ENCODE measurements around the gene MADCAM1.

Gene MADCAM1

DNA sequence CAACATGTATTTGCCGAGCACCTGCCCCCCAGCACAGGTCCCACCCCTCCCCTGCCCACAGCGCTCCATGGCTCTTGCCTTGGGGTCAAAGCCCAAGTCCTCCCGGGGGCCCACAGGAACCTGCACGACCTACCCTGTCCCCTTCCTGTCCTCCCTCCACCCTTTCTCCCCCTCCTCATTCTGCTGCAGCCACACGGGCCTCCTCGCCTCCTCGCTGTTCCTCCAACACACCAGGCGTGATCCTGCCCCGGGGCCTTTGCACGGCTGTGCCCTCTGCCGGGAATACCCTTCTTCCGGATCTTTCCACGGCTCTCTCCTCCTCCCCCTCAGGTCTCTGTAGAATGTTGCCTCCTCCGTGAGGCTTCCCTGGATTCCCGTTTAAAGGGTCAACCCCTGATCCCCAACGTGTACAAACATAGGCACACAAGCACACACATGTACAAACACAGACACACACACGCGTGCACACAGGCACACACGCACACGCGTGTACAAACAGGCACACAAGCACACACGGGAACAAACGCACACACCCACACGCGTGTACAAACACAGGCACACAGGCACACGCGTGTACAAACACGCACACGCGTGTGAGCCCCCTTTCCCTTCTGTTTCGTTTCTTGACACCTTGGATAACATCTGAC lies 2.8 kb downstream of the MADCAM1 start:
- no peaks in the 10 kb centered on the region for H3K9me3 Mint-ChIP-seq
- H3K36me3 Mint-ChIP-seq = peaks cover 3% of the 10 kb centered on the region
- peaks cover 20% of the 10 kb centered on the region for H3K27me3 Mint-ChIP-seq
- peaks cover 10% of the 10 kb centered on the region for H3K4me1 Mint-ChIP-seq
- H3K27ac Mint-ChIP-seq = no peak overlapping the region
- DNase-seq (ENCODE audit: low spot score in 2 of 2) (no peak), ATAC-seq (ENCODE audit: low read depth) (no peak)
- H3K4me3 Mint-ChIP-seq = peak overlapping the region; percentile 25

DNA sequence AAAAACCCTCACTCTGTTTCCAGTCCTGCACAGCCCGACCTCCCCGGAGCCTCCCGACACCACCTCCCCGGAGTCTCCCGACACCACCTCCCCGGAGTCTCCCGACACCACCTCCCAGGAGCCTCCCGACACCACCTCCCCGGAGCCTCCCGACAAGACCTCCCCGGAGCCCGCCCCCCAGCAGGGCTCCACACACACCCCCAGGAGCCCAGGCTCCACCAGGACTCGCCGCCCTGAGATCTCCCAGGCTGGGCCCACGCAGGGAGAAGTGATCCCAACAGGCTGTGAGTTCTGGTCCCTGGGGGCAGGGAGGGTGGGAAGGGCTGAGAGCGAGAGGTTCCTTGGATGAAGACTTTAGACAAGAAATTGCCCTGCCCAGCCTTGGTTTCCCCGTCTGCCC lies 5.4 kb downstream of the MADCAM1 start:
- H3K27ac Mint-ChIP-seq = no peak overlapping the region
- DNase-seq (ENCODE audit: low spot score in 2 of 2) (no peak), ATAC-seq (ENCODE audit: low read depth) (no peak)
- no peaks in the 10 kb centered on the region for H3K9me3 Mint-ChIP-seq
- peaks cover 14% of the 10 kb centered on the region for H3K27me3 Mint-ChIP-seq
- H3K4me1 Mint-ChIP-seq = peaks cover 10% of the 10 kb centered on the region
- H3K36me3 Mint-ChIP-seq = peaks cover 3% of the 10 kb centered on the region
- H3K4me3 Mint-ChIP-seq = no peak overlapping the region

DNA sequence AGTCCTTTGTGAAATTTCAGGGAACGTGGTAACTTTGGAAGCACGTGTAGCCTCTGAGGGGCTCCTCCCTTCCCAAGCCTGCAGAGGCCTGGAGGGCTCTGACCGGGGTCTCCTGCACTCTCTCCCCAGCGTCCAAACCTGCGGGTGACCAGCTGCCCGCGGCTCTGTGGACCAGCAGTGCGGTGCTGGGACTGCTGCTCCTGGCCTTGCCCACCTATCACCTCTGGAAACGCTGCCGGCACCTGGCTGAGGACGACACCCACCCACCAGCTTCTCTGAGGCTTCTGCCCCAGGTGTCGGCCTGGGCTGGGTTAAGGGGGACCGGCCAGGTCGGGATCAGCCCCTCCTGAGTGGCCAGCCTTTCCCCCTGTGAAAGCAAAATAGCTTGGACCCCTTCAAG lies 8.3 kb downstream of the MADCAM1 start:
- ATAC-seq (ENCODE audit: low read depth) = no peak
- Mint-ChIP-seq H3K4me1 (peaks cover 5% of the 10 kb centered on the region), H3K9me3 (no peaks in the 10 kb centered on the region), H3K27ac (no peak overlapping the region), H3K4me3 (no peak overlapping the region), H3K27me3 (peaks cover 1% of the 10 kb centered on the region), H3K36me3 (no peaks in the 10 kb centered on the region)
- DNase-seq (ENCODE audit: low spot score in 2 of 2) = no peak

DNA sequence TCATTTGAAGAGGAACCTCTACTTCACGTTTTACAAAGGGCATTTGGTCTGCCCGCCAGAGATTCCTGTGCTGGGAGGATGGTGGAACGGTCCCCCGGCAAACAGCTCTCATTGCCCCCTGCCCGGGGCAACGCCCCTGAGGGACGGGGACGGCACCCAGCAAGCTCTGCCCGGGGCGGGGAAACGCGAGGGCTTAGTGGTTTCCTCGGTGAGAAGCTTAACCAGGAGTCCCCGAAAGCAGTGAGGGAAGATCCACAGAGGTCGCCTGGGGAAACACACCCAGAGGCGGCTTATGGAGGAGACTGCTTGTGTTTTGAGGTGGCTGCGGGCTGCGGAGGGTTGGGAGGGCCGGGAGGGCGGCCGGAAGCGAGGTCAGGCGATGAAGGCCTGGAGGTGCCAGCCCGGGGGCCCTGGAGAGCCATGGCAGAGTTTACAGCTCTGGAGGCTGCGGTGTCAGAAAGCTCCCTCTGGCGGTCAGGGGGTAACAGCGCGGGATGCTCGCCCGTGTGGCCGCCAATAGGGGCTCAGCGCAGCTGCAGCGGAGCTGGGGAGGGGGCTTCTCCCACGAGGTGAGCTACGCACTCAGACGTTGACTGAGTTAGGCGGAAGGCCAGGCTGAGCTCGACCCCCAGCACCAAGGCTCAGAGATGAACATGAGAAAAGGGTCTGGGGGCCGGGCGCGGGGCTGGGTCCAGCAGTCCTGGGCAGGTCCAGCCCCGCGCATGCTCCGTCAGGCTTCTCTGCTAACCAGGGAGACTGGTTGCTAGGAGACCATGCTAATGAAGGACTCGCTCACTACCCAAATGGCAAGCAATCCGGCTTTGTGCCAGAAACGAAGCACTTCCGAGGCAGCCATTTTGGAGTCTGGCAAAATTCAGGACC lies 10.4 kb downstream of the MADCAM1 start:
- no peaks in the 10 kb centered on the region for H3K36me3 Mint-ChIP-seq
- H3K27me3 Mint-ChIP-seq = no peaks in the 10 kb centered on the region
- ATAC-seq (ENCODE audit: low read depth) (peak; percentile 67), DNase-seq (ENCODE audit: low spot score in 2 of 2) (peak; percentile 94 to 97)
- peak overlapping the region; percentile 97 for H3K27ac Mint-ChIP-seq
- H3K4me1 Mint-ChIP-seq = peaks cover 16% of the 10 kb centered on the region
- peak overlapping the region; percentile 99 for H3K4me3 Mint-ChIP-seq
- H3K9me3 Mint-ChIP-seq = no peaks in the 10 kb centered on the region

DNA sequence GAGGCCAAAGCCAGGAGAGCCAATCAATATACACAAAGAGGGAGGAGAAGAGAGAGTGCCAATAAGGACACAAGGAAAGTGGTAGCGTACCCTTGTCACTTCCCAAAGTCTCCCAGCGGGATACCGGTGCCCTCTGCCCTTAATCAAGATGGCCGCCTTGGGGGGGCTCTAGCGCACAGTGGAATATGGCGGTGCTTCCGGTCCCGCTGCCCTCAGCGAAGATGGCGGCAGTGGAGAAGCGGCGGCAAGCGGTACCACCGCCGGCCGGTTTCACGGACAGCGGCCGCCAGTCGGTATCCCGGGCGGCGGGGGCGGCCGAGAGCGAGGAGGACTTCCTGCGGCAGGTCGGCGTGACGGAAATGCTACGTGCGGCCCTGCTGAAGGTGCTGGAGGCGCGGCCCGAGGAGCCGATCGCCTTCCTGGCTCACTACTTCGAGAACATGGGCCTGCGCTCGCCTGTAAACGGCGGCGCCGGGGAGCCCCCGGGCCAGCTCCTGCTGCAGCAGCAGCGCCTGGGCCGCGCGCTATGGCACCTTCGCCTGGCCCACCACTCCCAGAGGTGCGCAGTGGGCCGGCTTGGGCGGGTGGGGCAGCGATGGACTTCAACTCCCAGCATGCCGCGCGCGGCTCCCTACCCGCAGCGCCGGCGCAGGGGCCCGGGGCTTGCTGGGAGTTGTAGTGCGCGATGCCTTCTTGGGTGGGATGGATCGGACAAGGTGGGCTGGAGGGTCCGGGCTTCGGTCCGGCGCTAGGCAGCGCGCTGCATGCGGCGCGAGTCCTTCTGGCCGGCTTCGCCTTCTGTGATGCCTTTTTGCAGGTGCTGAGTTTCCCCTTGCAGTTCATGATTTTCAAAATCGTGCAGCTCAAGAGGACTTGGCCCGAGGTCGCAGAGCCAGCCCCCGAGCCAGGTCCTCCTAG lies 11.3 kb downstream of the MADCAM1 start, which contains the start of gene TPGS1:
Gene TPGS1, plus strand, starts transcription at position 212 of the 918 bp plus-strand sequence. Its CDS starts 10 bp downstream, at position 222.
- peak in 1 of 2 donors; percentile 88 for DNase-seq (ENCODE audit: low spot score in 2 of 2)
- H3K4me1 Mint-ChIP-seq = peaks cover 18% of the 10 kb centered on the region
- no peaks in the 10 kb centered on the region for H3K9me3 Mint-ChIP-seq
- peak within 1 kb of the TSS; percentile 97 for H3K27ac Mint-ChIP-seq
- no peaks in the 10 kb centered on the region for H3K36me3 Mint-ChIP-seq
- H3K4me3 Mint-ChIP-seq = peak within 1 kb of the TSS; percentile 99
- no peaks in the 10 kb centered on the region for H3K27me3 Mint-ChIP-seq
- ATAC-seq (ENCODE audit: low read depth) = peak; percentile 61

DNA sequence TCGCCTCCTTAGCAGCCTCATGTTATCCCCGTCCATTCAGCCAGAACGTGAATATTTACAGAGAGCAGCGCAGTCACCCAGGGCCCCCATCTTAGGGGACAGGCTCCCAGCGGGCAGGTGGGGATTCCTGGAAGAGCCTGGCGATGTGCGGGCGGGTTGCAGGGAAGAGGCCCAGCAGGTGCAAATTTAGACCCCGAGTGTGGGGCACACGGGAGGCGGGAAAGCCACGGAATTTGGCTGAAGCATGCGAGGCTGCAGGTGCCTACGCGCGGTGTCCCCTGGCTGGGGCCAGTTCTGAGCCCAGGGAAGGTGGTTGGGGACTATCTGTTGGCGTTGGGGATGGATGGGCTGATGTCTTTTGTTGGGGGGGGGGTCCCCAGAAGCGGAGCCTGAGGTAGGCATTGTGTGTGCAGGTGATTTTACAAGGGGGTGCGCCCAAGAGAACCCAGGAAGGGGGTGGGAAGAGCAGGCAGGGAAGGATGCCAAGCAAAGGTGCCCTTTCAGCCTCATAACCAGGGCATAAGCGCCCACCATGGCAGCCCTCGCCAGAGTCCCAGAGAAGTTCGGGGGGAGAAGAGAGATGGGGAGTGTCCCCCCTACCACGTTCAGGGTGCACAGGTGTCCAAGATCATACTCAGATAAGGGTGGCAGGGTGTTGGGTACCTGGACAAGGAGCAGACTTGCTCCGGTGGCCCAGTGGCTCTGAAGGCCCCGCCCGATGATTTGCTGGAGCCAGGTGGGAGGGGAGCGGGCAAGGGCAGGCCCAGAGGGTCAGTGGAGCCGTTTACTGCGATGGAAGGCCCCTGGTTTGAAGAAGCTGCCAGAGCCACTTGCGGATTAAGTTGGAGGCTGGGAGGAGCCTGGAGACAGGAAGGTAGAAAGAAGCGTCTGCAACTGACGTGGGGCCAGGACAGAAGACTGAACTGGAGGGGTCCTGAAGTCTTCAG lies 12.2 kb downstream of the MADCAM1 start:
- Mint-ChIP-seq H3K4me1 (peaks cover 18% of the 10 kb centered on the region), H3K9me3 (no peaks in the 10 kb centered on the region), H3K27ac (peak overlapping the region; percentile 97), H3K36me3 (no peaks in the 10 kb centered on the region), H3K27me3 (no peaks in the 10 kb centered on the region), H3K4me3 (peak overlapping the region; percentile 99)
- ATAC-seq (ENCODE audit: low read depth) = no peak
- DNase-seq (ENCODE audit: low spot score in 2 of 2) = no peak

DNA sequence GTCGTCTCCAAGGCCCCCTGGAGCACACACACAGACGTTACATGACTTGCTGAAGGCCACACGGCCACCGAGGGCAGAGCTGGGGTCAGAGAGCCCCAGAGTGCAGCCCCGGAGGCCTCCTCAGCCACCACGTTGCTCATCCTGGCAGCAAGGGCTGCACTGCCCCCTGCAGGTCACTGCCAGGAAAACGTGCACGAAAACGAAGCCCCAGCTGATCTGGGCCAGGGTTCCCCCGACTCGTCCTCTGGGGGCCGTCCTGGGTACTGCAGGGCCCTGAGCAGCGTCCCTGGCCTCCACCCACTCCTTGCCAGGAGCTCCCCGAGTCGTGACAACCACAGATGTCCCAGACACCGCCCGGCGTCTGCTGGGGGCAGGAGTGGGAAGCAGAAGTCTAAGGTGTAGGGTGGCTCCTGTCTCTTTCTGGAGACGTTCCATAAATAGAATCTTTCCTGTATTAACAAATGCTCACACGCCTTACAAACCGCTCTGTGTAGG lies 14.4 kb downstream of the MADCAM1 start:
- peak; percentile 88 to 90 for DNase-seq (ENCODE audit: low spot score in 2 of 2)
- peak overlapping the region; percentile 79 for H3K4me3 Mint-ChIP-seq
- H3K36me3 Mint-ChIP-seq = no peaks in the 10 kb centered on the region
- H3K27me3 Mint-ChIP-seq = no peaks in the 10 kb centered on the region
- peak; percentile 29 for ATAC-seq (ENCODE audit: low read depth)
- H3K27ac Mint-ChIP-seq = peak overlapping the region; percentile 89
- H3K4me1 Mint-ChIP-seq = peaks cover 18% of the 10 kb centered on the region
- H3K9me3 Mint-ChIP-seq = no peaks in the 10 kb centered on the region

DNA sequence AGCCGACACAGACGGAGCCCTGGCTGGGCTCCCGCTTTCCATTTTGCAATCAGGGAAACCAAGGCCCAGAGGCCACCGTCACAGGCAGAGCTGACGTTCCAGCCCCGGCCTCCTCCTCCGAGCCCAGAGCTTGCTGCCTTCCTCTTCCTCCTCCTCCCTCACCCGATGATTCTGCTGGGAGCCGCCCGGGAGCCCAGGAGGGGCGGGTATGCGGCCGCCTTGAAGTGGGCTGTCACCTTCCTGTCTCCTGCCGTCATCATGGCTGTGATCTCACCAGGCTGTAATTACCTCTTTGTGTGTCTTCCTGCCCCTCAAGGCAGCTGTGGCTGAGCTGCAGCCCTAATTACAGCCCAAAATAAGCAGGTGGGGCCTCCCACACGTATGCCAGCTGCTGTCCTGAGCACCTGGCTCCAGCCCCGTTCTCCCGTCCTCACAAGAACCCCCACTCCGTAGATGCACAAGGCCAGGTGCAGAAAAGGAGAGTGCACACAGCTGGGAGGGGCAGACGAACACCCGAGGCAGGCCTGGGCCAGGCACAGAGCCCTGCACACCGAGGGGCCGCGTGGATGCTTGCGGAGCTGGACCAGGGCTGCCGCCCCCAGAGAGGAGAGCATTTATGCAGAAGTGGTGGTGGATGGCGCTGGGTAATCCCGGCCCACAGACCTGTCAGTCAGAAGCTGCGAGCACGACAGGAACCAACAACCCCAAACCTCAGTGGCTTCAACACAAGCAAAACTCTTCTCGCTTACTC lies 15.0 kb downstream of the MADCAM1 start:
- Mint-ChIP-seq H3K4me1 (peaks cover 18% of the 10 kb centered on the region), H3K27ac (peak overlapping the region; percentile 89), H3K36me3 (no peaks in the 10 kb centered on the region), H3K4me3 (peak overlapping the region; percentile 79), H3K27me3 (no peaks in the 10 kb centered on the region), H3K9me3 (no peaks in the 10 kb centered on the region)
- DNase-seq (ENCODE audit: low spot score in 2 of 2) = peak in 1 of 2 donors; percentile 62
- peak; percentile 34 for ATAC-seq (ENCODE audit: low read depth)

DNA sequence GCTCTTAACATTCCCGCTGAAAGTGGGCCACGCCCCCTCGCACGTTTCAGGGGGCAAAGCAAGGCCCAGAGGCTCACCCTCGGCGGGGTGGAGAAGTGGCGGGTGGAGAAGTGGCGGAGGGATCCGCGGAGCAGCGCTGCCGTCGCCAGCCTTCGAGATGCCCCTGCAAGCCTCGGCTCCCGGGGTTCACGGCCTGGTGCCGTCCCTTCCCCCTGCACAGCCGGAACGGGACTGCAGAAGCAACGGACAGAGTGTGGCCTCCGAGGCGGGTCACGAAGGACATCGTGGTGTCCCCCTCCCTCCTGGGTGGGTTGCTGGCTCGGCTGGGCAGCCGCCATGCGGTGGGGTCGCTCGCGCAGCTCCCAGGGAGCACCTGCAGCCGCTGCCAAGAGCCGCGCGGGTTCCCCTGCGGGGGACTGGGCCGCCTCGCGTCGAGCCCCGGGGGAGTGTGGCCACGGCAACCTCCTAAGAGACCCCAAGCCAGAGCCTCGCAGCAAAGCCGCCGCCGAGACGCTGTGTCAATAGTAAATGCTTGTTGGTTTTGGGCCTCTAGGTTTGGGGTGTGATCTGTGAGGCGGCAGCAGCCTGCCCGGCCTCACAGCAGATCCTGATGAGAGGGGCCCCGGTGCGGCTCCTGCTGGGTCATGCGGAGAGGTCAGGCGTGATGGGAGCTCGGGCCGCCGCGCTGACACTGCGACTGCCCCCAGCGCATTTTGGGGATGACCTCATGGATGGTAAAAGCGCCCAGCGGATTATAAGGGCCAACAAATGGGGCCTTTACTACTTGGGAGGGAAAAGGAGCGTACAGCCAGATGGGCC lies 16.5 kb downstream of the MADCAM1 start:
- H3K27ac Mint-ChIP-seq = no peak overlapping the region
- H3K9me3 Mint-ChIP-seq = no peaks in the 10 kb centered on the region
- H3K4me1 Mint-ChIP-seq = peaks cover 21% of the 10 kb centered on the region
- ATAC-seq (ENCODE audit: low read depth) (no peak), DNase-seq (ENCODE audit: low spot score in 2 of 2) (no peak)
- no peak overlapping the region for H3K4me3 Mint-ChIP-seq
- H3K36me3 Mint-ChIP-seq = peaks cover 2% of the 10 kb centered on the region
- peaks cover 4% of the 10 kb centered on the region for H3K27me3 Mint-ChIP-seq

DNA sequence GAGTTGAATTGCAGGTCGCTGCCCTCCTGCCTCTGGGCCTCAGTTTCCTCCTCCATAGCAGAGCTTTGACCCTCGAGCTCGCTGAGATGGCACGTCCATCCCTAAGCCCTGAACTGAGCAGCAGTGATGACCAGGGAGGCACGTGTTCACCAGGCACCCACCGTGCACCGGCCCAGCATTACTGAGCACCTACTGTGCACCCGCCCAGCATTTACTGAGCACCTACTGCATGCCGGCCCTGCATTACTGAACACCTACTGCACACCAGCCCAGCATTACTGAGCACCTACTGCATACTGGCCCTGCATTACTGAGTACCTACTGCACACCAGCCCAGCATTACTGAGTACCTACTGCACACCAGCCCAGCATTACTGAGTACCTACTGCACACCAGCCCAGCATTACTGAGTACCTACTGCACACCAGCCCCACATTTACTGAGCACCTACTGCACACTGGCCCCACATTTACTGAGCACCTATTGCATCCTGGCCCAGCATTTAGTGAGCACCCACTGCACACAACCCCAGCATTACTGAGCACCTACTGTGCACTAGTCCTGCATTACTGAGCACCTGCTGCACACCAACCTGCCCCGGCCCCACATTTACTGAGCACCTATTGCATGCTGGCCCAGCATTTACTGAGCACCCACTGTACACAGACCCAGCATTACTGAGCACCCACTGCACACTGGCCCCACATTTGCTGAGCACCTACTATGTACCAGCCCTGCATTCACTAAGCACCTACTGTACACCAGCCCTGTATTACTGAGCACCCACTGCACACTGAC lies 17.3 kb downstream of the MADCAM1 start:
- Mint-ChIP-seq H3K9me3 (no peaks in the 10 kb centered on the region), H3K27ac (no peak overlapping the region), H3K4me1 (peaks cover 17% of the 10 kb centered on the region), H3K4me3 (no peak overlapping the region), H3K27me3 (peaks cover 4% of the 10 kb centered on the region), H3K36me3 (peaks cover 2% of the 10 kb centered on the region)
- DNase-seq (ENCODE audit: low spot score in 2 of 2) (no peak), ATAC-seq (ENCODE audit: low read depth) (no peak)

DNA sequence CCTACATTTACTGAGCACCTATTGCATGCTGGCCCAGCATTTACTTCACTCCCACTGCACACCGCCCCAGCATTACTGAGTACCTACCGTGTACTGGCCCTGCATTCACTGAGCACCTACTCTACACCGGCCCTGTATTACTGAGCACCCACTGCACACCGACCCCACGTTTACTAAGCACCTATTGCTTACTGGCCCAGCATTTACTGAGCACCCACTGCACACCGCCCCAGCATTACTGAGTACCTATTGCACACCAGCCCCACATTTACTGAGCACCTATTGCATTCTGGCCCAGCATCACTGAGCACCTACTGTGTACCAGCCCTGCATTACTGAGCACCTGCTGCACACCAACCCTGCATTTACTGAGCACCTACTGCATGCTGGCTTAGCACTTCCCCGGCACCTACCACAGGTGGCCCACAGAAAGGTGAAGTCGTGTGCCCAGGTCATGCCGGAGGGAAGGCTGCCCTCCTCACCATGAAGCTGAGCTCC lies 17.9 kb downstream of the MADCAM1 start:
- Mint-ChIP-seq H3K9me3 (no peaks in the 10 kb centered on the region), H3K4me1 (peaks cover 15% of the 10 kb centered on the region), H3K27ac (no peak overlapping the region), H3K36me3 (peaks cover 2% of the 10 kb centered on the region), H3K4me3 (no peak overlapping the region), H3K27me3 (peaks cover 4% of the 10 kb centered on the region)
- ATAC-seq (ENCODE audit: low read depth) = no peak
- DNase-seq (ENCODE audit: low spot score in 2 of 2) = no peak

Data from memory B cell (primary cell).